Loucy (cell line): ENCODE results near the gene CLEC16A.

Experiments used
- H2AFZ ChIP-seq: fragments of 200-600 bp; sonication (generic); 2 replicates; pipeline ENCODE4 v1.6.0; 2016; ENCODE audit warnings: antibody characterized with exemption, mild to moderate bottlenecking, low read length, moderate library complexity
- H3F3A ChIP-seq: fragments of 200-600 bp; 2 replicates; pipeline ENCODE4 v1.6.0; 2016; ENCODE audit warnings: antibody characterized with exemption, low read depth, mild to moderate bottlenecking
- H3K27me3 ChIP-seq: fragments of 200-600 bp; sonication (generic); 2 replicates; pipeline ENCODE4 v1.6.1; 2014; ENCODE audit warnings: low read length, mild to moderate bottlenecking; ENCODE audit not compliant: insufficient read depth, poor library complexity, severe bottlenecking
- H3K36me3 ChIP-seq: fragments of 200-600 bp; sonication (generic); 2 replicates; pipeline ENCODE4 v1.6.1; 2016; ENCODE audit warnings: low read length; ENCODE audit not compliant: insufficient read depth
- H3K4me1 ChIP-seq: fragments of 200-600 bp; sonication (generic); 2 replicates; pipeline ENCODE4 v1.5.1; 2014; ENCODE audit warnings: low read length, mild to moderate bottlenecking; ENCODE audit not compliant: insufficient read depth, poor library complexity, severe bottlenecking
- H3K4me2 ChIP-seq: fragments of 200-600 bp; sonication (generic); 2 replicates; pipeline ENCODE4 v1.6.0; 2014; ENCODE audit warnings: antibody characterized with exemption, low read length, low read depth, mild to moderate bottlenecking; ENCODE audit not compliant: poor library complexity, severe bottlenecking
- H3K4me3 ChIP-seq: fragments of 200-600 bp; sonication (generic); 2 replicates; pipeline ENCODE4 v1.5.1; 2014; ENCODE audit warnings: low read length, mild to moderate bottlenecking, mixed read lengths; ENCODE audit not compliant: poor library complexity, severe bottlenecking
- H3K79me2 ChIP-seq: fragments of 200-600 bp; sonication (generic); 2 replicates; pipeline ENCODE4 v1.6.1; 2014; ENCODE audit warnings: low read length; ENCODE audit not compliant: insufficient read depth
- H3K9ac ChIP-seq: fragments of 200-600 bp; sonication (generic); 2 replicates; pipeline ENCODE4 v1.6.0; 2014; ENCODE audit warnings: mild to moderate bottlenecking, low read depth, low read length, moderate library complexity; ENCODE audit not compliant: poor library complexity, severe bottlenecking
- H3K9me2 ChIP-seq: fragments of 200-600 bp; sonication (generic); replicated peaks from 2 replicates; pipeline ENCODE4 v1.6.1; 2016; ENCODE audit warnings: low read depth, low read length, mixed read lengths
- H3K9me3 ChIP-seq: fragments of 200-600 bp; sonication (generic); 2 replicates; pipeline ENCODE4 v1.6.1; 2014; ENCODE audit warnings: mild to moderate bottlenecking, antibody characterized with exemption, low read length, low read depth; ENCODE audit not compliant: insufficient read depth
- H4K20me1 ChIP-seq: fragments of 200-600 bp; sonication (generic); 2 replicates; pipeline ENCODE4 v1.6.0; 2014; ENCODE audit warnings: antibody characterized with exemption, low read length, mild to moderate bottlenecking; ENCODE audit not compliant: insufficient read depth, poor library complexity, severe bottlenecking
- EZH2phosphoT487 ChIP-seq: fragments of 200-600 bp; IDR thresholded peaks from 2 replicates; pipeline ENCODE4 v1.6.1; 2018; ENCODE audit warnings: antibody characterized with exemption, mild to moderate bottlenecking, moderate library complexity, borderline replicate concordance
- TF ChIP-seq, protein P1 (sequence below): fragments of 200-600 bp; sonication (generic); conservative IDR thresholded peaks from 2 replicates; pipeline ENCODE4 v1.5.1; 2014; ENCODE audit warnings: mild to moderate bottlenecking, antibody characterized with exemption, low read length

Gene CLEC16A

DNA sequence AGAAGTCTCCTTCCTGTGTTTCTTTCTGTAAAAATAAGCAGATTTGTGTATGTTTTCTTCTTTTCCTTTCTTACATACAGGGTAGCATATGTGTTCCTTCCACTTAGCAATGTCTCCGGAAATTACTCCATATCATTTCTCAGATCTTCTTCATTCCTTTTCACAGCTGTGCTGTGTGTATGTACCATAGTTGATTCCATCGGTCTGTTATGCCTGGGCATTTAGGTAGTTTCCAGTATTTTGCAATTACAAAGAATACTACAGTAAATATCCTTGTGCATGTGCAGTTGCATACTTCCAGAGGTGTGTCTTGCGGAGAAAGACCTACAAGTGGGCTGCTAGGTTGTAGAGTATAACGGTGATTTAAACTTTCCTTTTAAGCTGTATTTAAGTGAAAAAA lies 69.8 kb downstream of the CLEC16A start:
- TF ChIP-seq, protein P1, sequence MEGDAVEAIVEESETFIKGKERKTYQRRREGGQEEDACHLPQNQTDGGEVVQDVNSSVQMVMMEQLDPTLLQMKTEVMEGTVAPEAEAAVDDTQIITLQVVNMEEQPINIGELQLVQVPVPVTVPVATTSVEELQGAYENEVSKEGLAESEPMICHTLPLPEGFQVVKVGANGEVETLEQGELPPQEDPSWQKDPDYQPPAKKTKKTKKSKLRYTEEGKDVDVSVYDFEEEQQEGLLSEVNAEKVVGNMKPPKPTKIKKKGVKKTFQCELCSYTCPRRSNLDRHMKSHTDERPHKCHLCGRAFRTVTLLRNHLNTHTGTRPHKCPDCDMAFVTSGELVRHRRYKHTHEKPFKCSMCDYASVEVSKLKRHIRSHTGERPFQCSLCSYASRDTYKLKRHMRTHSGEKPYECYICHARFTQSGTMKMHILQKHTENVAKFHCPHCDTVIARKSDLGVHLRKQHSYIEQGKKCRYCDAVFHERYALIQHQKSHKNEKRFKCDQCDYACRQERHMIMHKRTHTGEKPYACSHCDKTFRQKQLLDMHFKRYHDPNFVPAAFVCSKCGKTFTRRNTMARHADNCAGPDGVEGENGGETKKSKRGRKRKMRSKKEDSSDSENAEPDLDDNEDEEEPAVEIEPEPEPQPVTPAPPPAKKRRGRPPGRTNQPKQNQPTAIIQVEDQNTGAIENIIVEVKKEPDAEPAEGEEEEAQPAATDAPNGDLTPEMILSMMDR = no peak
- TF ChIP-seq EZH2phosphoT487 = no peak
- Histone ChIP-seq H3K4me3 (no peak overlapping the region), H3K36me3 (no peaks in the 10 kb centered on the region), H3K27me3 (no peaks in the 10 kb centered on the region), H3K9me2 (no peaks in the 10 kb centered on the region), H3F3A (no peaks in the 10 kb centered on the region), H3K9me3 (no peaks in the 10 kb centered on the region), H3K4me1 (no peaks in the 10 kb centered on the region), H3K9ac (no peak overlapping the region), H3K4me2 (no peak overlapping the region), H3K79me2 (no peaks in the 10 kb centered on the region), H2AFZ (no peak overlapping the region), H4K20me1 (no peaks in the 10 kb centered on the region)

DNA sequence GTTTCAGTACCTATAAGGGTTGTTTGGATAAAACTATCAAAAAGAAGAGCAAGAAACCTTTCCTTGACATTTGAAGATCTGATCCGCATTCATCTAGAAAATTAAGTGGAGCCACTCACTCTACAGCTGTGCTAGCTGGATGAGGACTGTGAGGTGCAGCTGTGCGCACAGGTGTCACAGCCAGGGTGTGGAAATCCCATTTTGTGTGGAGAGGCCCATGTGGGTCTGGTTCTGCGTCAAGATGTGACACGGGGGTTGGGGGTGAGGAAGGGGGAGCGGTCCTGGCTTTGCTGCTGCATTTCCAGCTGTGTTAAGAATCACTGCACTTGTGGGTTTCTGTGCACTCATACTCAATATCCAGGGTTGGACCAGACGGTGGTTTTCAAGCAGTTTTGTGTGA lies 70.7 kb downstream of the CLEC16A start:
- Histone ChIP-seq H3K4me3 (no peak overlapping the region), H3K36me3 (no peaks in the 10 kb centered on the region), H3K9me2 (no peaks in the 10 kb centered on the region), H3K4me2 (no peak overlapping the region), H4K20me1 (no peaks in the 10 kb centered on the region), H3K9ac (no peak overlapping the region), H3K27me3 (no peaks in the 10 kb centered on the region), H3F3A (no peaks in the 10 kb centered on the region), H3K4me1 (no peaks in the 10 kb centered on the region), H3K79me2 (no peaks in the 10 kb centered on the region), H2AFZ (no peak overlapping the region), H3K9me3 (no peaks in the 10 kb centered on the region)
- TF ChIP-seq, protein P1 = no peak
- TF ChIP-seq EZH2phosphoT487 = no peak

DNA sequence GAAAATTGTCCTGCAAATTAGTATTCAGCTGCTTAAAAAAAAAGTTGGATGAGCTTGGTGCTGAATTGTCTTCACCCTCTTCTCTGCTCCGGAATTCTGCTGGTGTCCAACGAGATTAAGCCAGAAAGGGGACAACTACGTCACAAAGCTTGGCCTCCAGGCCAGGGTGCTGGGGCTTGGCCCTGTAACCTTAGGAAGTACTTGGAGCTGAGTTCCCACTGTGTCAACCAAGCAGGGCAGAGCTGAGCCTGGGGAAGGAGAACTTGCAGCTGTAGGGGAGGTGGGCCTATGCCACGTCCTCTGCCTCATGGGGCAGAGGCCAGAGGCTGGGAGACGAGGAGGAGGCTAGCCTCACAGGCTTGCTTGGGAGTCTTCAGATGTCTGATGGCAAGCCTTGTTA lies 71.2 kb downstream of the CLEC16A start:
- Histone ChIP-seq H3K4me3 (no peak overlapping the region), H2AFZ (no peak overlapping the region), H3K27me3 (no peaks in the 10 kb centered on the region), H3F3A (no peaks in the 10 kb centered on the region), H3K9ac (no peak overlapping the region), H4K20me1 (no peaks in the 10 kb centered on the region), H3K9me3 (no peaks in the 10 kb centered on the region), H3K79me2 (no peaks in the 10 kb centered on the region), H3K4me2 (no peak overlapping the region), H3K36me3 (no peaks in the 10 kb centered on the region; the same call in 1 of the 2 replicates), H3K4me1 (no peaks in the 10 kb centered on the region), H3K9me2 (no peaks in the 10 kb centered on the region)
- TF ChIP-seq, protein P1 = no peak
- no peak for TF ChIP-seq EZH2phosphoT487
